Astrocyte of the spinal cord (primary cell): ENCODE results near the gene NEUROG3.
"Not testable (repeated sequence)": the region's sequence is repeated elsewhere in the genome, so short reads cannot be mapped to it uniquely, and the experiment has no call there.

Source experiments
- DNase-seq: peaks from one replicate; pipeline ENCODE4 v3.0.0; 2011; ENCODE audit warnings: low read depth, low spot score
- H3K4me3 ChIP-seq: 2 replicates; pipeline ENCODE4 v1.5.1; 2011; ENCODE audit warnings: low read depth, mild to moderate bottlenecking, low read length, moderate library complexity
- CTCF ChIP-seq: IDR thresholded peaks from 2 replicates; pipeline ENCODE4 v1.5.1; 2012; ENCODE audit warnings: low read depth, mild to moderate bottlenecking, low read length, inconsistent platforms
- in situ Hi-C: cut with HindIII; loops from 2 replicates; pipeline ENCODE4 v1.10.0; 2017; ENCODE audit warnings: low sequenced_read_pairs

NEUROG3 gene

GRCh38 chr10:69541463-69541862, 31.8 kb downstream of the NEUROG3 start:
- in situ Hi-C loops: no loop called here
- no peak for DNase-seq
- no peak overlapping the region for H3K4me3 ChIP-seq
- no peak for TF ChIP-seq CTCF

DNA sequence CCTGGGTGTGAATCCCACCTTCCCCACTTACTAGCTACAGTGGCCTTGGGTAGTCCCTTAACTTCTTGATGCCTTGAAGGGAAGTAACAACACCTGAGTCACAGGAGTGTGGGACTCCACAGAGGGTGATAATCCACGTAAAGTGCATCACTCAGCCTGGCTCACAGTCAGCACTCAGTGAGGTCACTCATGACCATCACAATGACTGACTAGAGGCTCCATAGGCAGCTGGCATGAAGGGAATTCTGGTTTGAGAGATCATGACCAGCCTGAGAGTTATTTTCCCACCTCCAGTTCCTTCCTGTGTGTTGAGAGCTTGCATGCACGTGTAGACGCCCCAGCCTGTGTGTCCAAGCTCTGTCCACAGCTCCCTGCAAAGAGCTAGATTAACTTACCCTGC, 34.8 kb downstream of the NEUROG3 start:
- in situ Hi-C loops: no loop called here
- H3K4me3 ChIP-seq: no peak overlapping the region
- no peak for DNase-seq
- no peak for TF ChIP-seq CTCF

DNA sequence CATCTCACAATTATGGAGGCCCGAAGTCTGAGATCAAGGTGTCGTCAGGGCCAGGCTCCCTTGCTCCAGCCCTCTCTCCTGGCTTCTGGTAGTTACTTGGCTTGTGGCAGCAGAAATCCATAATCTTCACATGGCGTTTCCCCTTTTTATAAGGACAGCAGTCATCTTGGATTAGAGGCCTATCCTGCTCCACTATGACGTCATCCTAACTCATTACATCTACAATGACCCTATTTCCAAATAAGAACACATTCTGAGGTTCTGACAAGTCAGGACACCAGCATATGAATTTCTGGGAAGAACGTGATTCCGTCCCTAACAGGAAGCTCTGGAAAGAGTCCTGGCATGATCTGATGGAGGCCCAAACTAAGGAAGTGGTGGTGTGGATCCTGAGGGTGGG, 35.8 kb downstream of the NEUROG3 start:
- no peak for TF ChIP-seq CTCF

DNA sequence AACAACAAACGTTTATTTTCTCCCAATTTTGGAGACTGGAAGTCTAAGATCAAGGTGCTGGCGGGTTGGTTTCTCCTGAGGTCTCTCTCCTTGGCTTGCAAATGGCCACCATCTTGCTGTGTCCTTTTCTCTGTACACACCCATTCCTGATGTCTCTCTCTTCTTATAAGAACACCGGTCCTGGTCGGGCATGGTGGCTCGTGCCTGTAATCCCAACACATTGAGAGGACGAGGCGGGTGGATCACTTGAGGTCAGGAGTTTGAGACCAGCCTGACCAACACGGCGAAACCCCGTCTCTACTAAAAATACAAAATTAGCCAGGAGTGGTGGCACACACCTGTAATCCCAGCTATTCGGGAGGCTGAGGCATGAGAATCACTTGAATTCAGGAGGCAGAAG, 36.7 kb downstream of the NEUROG3 start:
- H3K4me3 ChIP-seq, DNase-seq, in situ Hi-C loops: not testable (repeated sequence)

More for the DNA sequence above, 35.8 kb downstream of the NEUROG3 start:
- in situ Hi-C loops: no loop called here
- H3K4me3 ChIP-seq: no peak overlapping the region
- no peak for DNase-seq

DNA sequence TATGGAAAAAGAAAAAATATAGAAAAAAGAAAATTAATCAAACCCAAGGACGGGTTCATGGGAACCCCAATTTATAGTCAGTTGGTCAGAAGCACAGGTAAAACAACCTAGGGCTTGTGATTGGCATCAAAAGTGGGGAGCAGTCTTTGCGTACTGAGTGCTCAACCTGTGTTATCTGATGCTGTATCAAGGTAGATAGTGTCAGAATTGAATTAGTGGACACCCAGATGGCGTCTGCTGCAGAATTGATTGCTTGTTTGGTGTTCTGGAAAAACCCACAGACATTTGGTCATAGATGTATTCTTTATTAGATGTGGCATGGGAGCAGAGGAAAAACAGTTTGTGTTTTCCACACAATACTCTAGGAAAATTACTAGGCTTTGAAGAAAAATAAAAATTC, 39.6 kb downstream of the NEUROG3 start:
- no peak for TF ChIP-seq CTCF
- no peak for DNase-seq
- H3K4me3 ChIP-seq: no peak overlapping the region
- in situ Hi-C loops: no loop called here

GRCh38 chr10:69527961-69528360, 45.3 kb downstream of the NEUROG3 start:
- no peak overlapping the region for H3K4me3 ChIP-seq
- no peak for TF ChIP-seq CTCF
- DNase-seq: no peak
- in situ Hi-C loops: no loop called here
